ENCODE results near the gene COL26A1.

GRCh38 chr7:101400751-101401150, 38.1 kb downstream of the COL26A1 start:
- no peak for TF ChIP-seq POLR2A (IDR thresholded peaks at IDR 0.05)
- no peak for TF ChIP-seq CTCF (IDR thresholded peaks at IDR 0.05 in 4 of 5, conservative IDR thresholded peaks at IDR 0.05 in 1 of 5)

Measured in gastrocnemius medialis (tissue), 4 donors.